Lower lobe of right lung (tissue), 2 donors: ENCODE data around the gene MNDA. TPM values are rescaled to one million over a fixed set of nuclear protein-coding genes. Genes with fewer than 3 reads are reported as not detected.
"Not testable (repeated sequence)": the region's sequence is repeated elsewhere in the genome, so short reads cannot be mapped to it uniquely, and the experiment has no call there.

ENCODE experiments used
- ATAC-seq, 2 donors: fragments of 200-7000 bp; cut with Tn5 transposase; one replicate each; pipeline ENCODE4 v1.9.1; 2020 to 2022; ENCODE audit warnings: mild to moderate bottlenecking in 2 of 2, moderate library complexity in 2 of 2
- DNase-seq: peaks from one replicate; pipeline ENCODE4 v3.0.0-alpha.2; 2020
- H3K27ac ChIP-seq: fragments of 200-600 bp; one replicate; pipeline ENCODE4 v1.8.0; 2022
- H3K27me3 ChIP-seq: fragments of 200-600 bp; one replicate; pipeline ENCODE4 v1.8.0; 2022; ENCODE audit warnings: low read depth
- H3K36me3 ChIP-seq: fragments of 200-600 bp; one replicate; pipeline ENCODE4 v1.8.0; 2022; ENCODE audit warnings: mild to moderate bottlenecking
- H3K4me1 ChIP-seq: fragments of 200-600 bp; one replicate; pipeline ENCODE4 v1.8.0; 2022
- H3K4me3 ChIP-seq: fragments of 200-600 bp; one replicate; pipeline ENCODE4 v1.8.0; 2022; ENCODE audit warnings: mild to moderate bottlenecking
- H3K9me3 ChIP-seq: fragments of 200-600 bp; one replicate; pipeline ENCODE4 v1.8.0; 2022
- CTCF ChIP-seq: fragments of 200-600 bp; IDR thresholded peaks from one replicate; pipeline ENCODE4 v1.8.0; 2022; ENCODE audit warnings: antibody characterized with exemption, mild to moderate bottlenecking
- intact Hi-C: fragments of 100-400 bp; cut with DNase I; formaldehyde crosslinking; loops from one replicate; pipeline ENCODE4 v1.11.0; 2022
- total RNA-seq: library from RNA; stranded (reverse); fragmentation: NEBNext Ultra II Directional; extraction: Animal tissue kit (Norgen Biotek cat#: 25700); gene quantifications from one replicate; pipeline ENCODE4 v1.2.1, GENCODE V29; 2021
- donor health status: DM: no; HTN: yes; CAD: no; lungs with severe emphysema.

MNDA gene
- total RNA-seq, 1 donor from 2014 or later = 84.3 TPM

- DNase-seq = no peak
- intact Hi-C loops = no loop called here
- no peak for TF ChIP-seq CTCF
- ATAC-seq = no peak
- no peaks in the 10 kb centered on the region for H3K27me3 ChIP-seq
- no peak overlapping the region for H3K27ac ChIP-seq
- H3K4me1 ChIP-seq = no peaks in the 10 kb centered on the region
- H3K4me3 ChIP-seq = no peak overlapping the region
- no peaks in the 10 kb centered on the region for H3K9me3 ChIP-seq
- H3K36me3 ChIP-seq = no peaks in the 10 kb centered on the region
Observed at GRCh38 chr1:158836038-158836437, 4.9 kb downstream of the MNDA start.

GRCh38 chr1:158838660-158839059 lies 7.5 kb downstream of the MNDA start:
- no peaks in the 10 kb centered on the region for H3K36me3 ChIP-seq
- ATAC-seq = no peak
- intact Hi-C loops = no loop called here
- H3K27ac ChIP-seq = no peak overlapping the region
- no peaks in the 10 kb centered on the region for H3K9me3 ChIP-seq
- H3K4me1 ChIP-seq = no peaks in the 10 kb centered on the region
- DNase-seq = no peak
- H3K4me3 ChIP-seq = no peak overlapping the region
- H3K27me3 ChIP-seq = no peaks in the 10 kb centered on the region
- TF ChIP-seq CTCF = no peak

GRCh38 chr1:158839566-158839965 lies 8.4 kb downstream of the MNDA start:
- no peak for TF ChIP-seq CTCF
- Histone ChIP-seq H3K36me3 (no peaks in the 10 kb centered on the region), H3K27me3 (no peaks in the 10 kb centered on the region), H3K4me1 (no peaks in the 10 kb centered on the region), H3K9me3 (no peaks in the 10 kb centered on the region), H3K4me3 (no peak overlapping the region), H3K27ac (no peak overlapping the region)
- ATAC-seq = no peak
- DNase-seq = no peak
- intact Hi-C loops = no loop called here

GRCh38 chr1:158840236-158840635 lies 9.1 kb downstream of the MNDA start:
- intact Hi-C loops = no loop called here
- Histone ChIP-seq H3K36me3 (no peaks in the 10 kb centered on the region), H3K27ac (no peak overlapping the region), H3K4me1 (no peaks in the 10 kb centered on the region), H3K4me3 (no peak overlapping the region), H3K27me3 (no peaks in the 10 kb centered on the region), H3K9me3 (no peaks in the 10 kb centered on the region)
- ATAC-seq (no peak), DNase-seq (no peak)
- TF ChIP-seq CTCF = no peak

GRCh38 chr1:158864595-158864994 lies 33.4 kb downstream of the MNDA start:
- Histone ChIP-seq H3K4me1 (no peaks in the 10 kb centered on the region), H3K9me3 (no peaks in the 10 kb centered on the region), H3K4me3 (no peak overlapping the region), H3K27me3 (no peaks in the 10 kb centered on the region), H3K36me3 (no peaks in the 10 kb centered on the region), H3K27ac (no peak overlapping the region)
- intact Hi-C loops = no loop called here
- TF ChIP-seq CTCF = no peak
- no peak for ATAC-seq
- DNase-seq = no peak

- H3K27ac ChIP-seq, H3K9me3 ChIP-seq, H3K4me1 ChIP-seq, intact Hi-C loops, H3K36me3 ChIP-seq, ATAC-seq, DNase-seq, H3K4me3 ChIP-seq, H3K27me3 ChIP-seq: not testable (repeated sequence)
Observed at GRCh38 chr1:158870438-158870837, 39.3 kb downstream of the MNDA start.
